ENCODE results near the gene MYRF. TPM values are rescaled to one million over a fixed set of nuclear protein-coding genes. Genes with fewer than 3 reads are reported as not detected.

MYRF gene
- total and polyA plus RNA-seq, 9 of the 15 experiments (the other 6 are each of a cell fraction or from before 2014, with no cell fraction given): 2.3 to 25.8 (median 7.1) TPM

DNA sequence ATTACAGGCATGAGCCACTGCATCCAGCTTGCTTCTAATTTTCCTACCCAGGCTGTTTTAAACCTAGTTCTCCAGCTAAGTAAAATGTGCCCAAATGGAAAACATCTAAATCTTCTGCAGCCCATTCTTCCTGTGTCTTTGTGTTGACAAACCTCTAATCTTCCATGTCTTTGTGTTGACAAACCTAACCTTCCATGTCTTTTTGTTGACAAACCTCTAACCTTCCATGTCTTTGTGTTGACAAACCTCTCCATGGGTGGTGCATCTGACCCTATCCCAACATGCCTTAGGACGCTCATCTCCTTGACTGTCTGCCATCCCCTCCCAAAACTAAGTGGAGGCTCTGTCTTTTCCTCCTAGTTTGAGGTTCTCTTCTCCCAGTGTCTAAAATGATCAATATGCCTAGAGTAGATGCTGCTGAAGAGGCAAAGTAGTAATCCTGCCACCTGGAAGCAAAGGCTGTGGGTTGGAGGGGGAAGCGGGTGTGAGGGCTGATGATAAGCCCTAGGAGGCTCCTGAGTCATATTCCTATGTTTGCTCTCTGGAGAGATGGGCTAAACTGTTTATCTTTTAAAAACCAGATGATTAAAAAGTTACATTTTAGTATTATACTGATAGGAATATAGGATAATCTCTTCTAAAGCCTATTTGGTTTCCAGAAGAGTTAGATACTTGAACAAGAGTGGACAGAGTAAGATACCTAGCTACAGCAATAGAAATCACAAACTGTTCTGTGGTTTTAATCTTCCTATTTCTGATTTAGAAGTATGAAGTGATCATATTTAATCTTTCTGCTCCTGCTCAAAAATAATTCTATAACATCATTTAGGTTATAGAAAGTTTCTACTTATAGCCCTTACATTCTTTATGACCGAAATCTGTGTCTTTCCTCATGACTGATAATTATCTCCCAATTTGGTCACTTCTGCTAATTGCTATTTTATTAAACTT lies 48.2 kb downstream of the MYRF start (continued):
- TF ChIP-seq, protein P1, sequence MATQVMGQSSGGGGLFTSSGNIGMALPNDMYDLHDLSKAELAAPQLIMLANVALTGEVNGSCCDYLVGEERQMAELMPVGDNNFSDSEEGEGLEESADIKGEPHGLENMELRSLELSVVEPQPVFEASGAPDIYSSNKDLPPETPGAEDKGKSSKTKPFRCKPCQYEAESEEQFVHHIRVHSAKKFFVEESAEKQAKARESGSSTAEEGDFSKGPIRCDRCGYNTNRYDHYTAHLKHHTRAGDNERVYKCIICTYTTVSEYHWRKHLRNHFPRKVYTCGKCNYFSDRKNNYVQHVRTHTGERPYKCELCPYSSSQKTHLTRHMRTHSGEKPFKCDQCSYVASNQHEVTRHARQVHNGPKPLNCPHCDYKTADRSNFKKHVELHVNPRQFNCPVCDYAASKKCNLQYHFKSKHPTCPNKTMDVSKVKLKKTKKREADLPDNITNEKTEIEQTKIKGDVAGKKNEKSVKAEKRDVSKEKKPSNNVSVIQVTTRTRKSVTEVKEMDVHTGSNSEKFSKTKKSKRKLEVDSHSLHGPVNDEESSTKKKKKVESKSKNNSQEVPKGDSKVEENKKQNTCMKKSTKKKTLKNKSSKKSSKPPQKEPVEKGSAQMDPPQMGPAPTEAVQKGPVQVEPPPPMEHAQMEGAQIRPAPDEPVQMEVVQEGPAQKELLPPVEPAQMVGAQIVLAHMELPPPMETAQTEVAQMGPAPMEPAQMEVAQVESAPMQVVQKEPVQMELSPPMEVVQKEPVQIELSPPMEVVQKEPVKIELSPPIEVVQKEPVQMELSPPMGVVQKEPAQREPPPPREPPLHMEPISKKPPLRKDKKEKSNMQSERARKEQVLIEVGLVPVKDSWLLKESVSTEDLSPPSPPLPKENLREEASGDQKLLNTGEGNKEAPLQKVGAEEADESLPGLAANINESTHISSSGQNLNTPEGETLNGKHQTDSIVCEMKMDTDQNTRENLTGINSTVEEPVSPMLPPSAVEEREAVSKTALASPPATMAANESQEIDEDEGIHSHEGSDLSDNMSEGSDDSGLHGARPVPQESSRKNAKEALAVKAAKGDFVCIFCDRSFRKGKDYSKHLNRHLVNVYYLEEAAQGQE (IDR thresholded peaks at IDR 0.05; ENCODE audit: borderline replicate concordance): peak; percentile 19; the same call in 1 of the 2 replicates
- TF ChIP-seq, protein P1 (CRISPR knock-in tag; IDR thresholded peaks at IDR 0.05; ENCODE audit: low read depth): no peak
- TF ChIP-seq GATA2 (CRISPR knock-in tag; IDR thresholded peaks at IDR 0.05): peak; percentile 82
- TF ChIP-seq, protein P2, sequence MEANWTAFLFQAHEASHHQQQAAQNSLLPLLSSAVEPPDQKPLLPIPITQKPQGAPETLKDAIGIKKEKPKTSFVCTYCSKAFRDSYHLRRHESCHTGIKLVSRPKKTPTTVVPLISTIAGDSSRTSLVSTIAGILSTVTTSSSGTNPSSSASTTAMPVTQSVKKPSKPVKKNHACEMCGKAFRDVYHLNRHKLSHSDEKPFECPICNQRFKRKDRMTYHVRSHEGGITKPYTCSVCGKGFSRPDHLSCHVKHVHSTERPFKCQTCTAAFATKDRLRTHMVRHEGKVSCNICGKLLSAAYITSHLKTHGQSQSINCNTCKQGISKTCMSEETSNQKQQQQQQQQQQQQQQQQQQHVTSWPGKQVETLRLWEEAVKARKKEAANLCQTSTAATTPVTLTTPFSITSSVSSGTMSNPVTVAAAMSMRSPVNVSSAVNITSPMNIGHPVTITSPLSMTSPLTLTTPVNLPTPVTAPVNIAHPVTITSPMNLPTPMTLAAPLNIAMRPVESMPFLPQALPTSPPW (CRISPR knock-in tag; IDR thresholded peaks at IDR 0.05): peak; percentile 74
- TF ChIP-seq, protein P3, sequence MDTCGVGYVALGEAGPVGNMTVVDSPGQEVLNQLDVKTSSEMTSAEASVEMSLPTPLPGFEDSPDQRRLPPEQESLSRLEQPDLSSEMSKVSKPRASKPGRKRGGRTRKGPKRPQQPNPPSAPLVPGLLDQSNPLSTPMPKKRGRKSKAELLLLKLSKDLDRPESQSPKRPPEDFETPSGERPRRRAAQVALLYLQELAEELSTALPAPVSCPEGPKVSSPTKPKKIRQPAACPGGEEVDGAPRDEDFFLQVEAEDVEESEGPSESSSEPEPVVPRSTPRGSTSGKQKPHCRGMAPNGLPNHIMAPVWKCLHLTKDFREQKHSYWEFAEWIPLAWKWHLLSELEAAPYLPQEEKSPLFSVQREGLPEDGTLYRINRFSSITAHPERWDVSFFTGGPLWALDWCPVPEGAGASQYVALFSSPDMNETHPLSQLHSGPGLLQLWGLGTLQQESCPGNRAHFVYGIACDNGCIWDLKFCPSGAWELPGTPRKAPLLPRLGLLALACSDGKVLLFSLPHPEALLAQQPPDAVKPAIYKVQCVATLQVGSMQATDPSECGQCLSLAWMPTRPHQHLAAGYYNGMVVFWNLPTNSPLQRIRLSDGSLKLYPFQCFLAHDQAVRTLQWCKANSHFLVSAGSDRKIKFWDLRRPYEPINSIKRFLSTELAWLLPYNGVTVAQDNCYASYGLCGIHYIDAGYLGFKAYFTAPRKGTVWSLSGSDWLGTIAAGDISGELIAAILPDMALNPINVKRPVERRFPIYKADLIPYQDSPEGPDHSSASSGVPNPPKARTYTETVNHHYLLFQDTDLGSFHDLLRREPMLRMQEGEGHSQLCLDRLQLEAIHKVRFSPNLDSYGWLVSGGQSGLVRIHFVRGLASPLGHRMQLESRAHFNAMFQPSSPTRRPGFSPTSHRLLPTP (IDR thresholded peaks at IDR 0.05; ENCODE audit: borderline replicate concordance, extremely low read depth, insufficient read length): no peak
- TF ChIP-seq FOXP1 (CRISPR knock-in tag; IDR thresholded peaks at IDR 0.05): 0 out of 2 replicates have a peak, but pooled peaks have one; percentile 38
- TF ChIP-seq ARID1B (IDR thresholded peaks at IDR 0.05): peak; percentile 98
- peak; percentile 62 for TF ChIP-seq MAFK (IDR thresholded peaks at IDR 0.05; ENCODE audit: low read length)
- peak; percentile 70; the same call in 1 of the 2 replicates for TF ChIP-seq PHB2 (IDR thresholded peaks at IDR 0.05; ENCODE audit: low read depth)
- TF ChIP-seq HDAC1 (IDR thresholded peaks at IDR 0.05): peak in 1 of 2 experiments; percentile 63; a peak in 2 of 4 replicates
- peak; percentile 92 for TF ChIP-seq PML (IDR thresholded peaks at IDR 0.05; ENCODE audit: low read length)
- TF ChIP-seq ATF7 (IDR thresholded peaks at IDR 0.05): peak; percentile 48; the same call in 1 of the 2 replicates
- TF ChIP-seq DLX4 (CRISPR knock-in tag; IDR thresholded peaks at IDR 0.05): no peak
- TF ChIP-seq KDM1A (IDR thresholded peaks at IDR 0.05): peak; percentile 85 to 88

All from K562 (cell line).